GM19328 (cell line): Measurements from ENCODE around the gene HRC.
"Not testable (repeated sequence)": the region's sequence is repeated elsewhere in the genome, so short reads cannot be mapped to it uniquely, and the experiment has no call there.

Experiments used
- ATAC-seq: cut with Tn5 transposase; IDR thresholded peaks from one replicate; pipeline ENCODE4 v1.9.1; 2021; ENCODE audit warnings: mild to moderate bottlenecking, moderate library complexity; ENCODE audit not compliant: unreplicated experiment

HRC gene

DNA sequence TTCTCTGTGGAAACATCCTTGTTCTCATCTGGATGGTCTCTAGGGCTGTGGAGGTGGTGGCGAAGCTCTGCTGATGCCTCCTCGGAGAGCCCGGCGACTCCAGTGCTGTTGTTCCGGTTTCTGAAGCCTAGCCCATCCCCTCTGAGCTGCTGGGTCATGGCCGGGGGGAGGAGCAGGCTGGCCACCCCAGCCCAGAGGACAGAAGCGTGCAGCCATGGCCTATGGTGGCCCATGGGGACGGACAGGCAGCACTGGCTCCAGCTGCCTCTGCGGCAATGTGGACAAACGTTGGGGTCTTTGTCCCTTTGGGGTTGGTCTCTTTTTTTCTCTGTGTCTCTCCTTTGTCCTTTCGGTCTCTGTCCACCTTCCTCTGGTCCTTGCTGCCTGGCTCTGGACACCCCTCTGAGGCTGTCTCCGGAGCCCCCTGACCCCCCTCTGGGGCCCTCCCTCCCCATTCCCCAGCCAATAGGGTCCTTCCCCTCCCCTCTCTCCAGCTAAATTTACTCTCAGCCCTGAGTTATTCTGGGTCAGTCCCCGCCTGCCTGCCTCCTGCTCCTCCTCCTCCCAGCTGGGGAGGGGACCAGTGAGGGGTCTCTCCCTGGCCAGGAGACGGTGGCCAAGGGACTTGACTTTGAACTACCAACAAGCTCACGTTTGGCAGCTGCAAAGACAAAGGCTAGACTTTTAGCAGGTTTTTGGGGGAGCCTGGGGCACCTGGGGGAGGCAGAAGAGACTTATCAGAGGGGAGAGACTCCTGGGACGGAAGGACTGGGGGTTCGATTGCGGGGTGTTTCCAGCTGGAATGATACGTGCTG is at the start of gene HRC:
Gene HRC, minus strand, starts transcription at position 392 of the 815 bp plus-strand sequence. Its CDS starts 159 bp downstream, at position 233.
- no peak for ATAC-seq

DNA sequence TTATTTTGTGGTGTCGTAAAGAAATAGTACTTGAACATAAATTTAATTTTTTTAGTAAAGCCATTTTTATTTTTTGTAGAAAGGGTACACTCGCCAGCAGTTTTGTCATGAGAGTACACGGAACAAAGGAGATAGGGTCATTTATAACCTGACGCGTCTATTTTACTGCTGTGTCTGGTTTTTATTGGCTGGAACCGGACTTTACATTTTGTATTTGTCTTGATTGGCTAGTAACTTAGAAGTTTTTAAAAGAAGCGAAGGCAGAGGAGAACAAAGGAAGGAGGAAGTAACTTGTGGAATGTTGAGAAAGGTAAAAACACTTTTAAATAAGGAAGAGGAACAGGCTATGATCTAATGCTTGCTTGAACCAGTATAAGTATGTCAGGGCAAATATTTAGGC is 45.8 kb upstream of the HRC start:
- ATAC-seq: no peak

GRCh38 chr19:49200238-49200862 is 45.2 kb upstream of the HRC start:
- ATAC-seq: no peak

DNA sequence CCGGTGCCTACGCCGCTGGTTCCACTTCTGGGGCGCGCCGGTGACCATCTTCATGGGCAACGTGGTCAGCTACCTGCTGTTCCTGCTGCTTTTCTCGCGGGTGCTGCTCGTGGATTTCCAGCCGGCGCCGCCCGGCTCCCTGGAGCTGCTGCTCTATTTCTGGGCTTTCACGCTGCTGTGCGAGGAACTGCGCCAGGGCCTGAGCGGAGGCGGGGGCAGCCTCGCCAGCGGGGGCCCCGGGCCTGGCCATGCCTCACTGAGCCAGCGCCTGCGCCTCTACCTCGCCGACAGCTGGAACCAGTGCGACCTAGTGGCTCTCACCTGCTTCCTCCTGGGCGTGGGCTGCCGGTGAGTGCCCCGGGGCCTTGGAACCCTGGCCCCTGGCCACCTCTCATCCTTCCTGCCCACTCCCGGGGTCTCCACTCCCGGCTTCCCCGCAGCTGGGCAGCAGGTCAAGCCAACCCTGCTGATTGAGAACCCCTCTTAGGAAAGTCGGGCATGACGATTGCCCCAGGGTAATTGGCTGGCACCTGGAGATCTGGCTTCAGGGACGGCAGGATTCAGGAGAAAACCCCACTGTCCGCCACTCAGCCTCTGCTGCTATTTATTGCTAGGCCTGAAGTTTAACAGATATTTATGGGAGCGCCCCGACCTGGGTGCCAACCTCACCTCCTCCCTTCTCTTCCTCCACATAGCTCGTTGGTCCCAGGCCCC is 41.5 kb upstream of the HRC start:
- ATAC-seq: no peak

- no peak for ATAC-seq
Observed at GRCh38 chr19:49194408-49194807, 39.2 kb upstream of the HRC start.

DNA sequence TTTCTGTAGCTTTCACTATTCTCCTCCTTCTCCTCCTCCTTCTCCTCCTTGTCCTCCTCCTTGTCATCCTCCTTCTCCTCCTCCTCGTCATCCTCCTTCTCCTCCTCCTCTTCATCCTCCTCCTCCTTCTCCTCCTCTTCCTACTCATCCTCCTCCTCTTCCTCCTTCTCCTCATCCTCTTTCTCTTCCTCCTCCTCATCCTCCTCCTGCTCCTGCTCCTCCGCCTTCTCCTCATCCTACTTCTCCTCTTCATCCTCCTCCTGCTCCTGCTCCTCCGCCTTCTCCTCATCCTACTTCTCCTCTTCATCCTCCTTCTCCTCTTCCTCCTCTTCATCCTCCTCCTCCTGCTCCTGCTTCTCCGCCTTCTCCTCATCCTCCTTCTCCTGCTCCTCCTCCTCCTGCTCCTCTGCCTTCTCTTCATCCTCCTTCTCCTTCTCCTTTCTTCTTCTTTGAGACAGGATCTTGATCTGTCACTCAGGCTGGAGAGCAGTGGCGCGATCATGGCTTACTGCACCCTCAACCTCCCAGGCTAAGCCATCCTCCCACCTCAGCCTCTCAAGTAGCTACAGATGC is 38.7 kb upstream of the HRC start:
- no peak for ATAC-seq

GRCh38 chr19:49190781-49191180 is 35.6 kb upstream of the HRC start:
- no peak for ATAC-seq

DNA sequence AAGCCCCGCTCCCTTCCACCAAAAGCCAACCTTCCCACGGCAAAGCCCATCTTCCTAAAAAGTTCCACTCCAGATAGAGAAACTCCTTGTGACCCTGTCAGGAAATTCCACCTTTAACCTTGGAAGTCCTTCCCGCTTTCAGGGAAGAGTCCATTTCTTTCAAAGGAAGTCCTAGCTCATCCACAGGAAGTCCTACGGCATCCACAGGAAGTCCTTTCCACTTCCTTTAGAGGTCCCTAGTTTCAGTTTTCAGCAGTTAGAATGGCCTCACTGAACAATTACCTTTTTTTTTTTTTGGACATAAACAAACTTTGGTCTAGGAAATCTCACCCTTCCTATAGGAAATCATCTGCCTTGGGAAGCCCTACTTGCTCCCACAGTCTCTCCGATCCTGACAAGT is 34.1 kb upstream of the HRC start:
- no peak for ATAC-seq

GRCh38 chr19:49188626-49189200 is 33.5 kb upstream of the HRC start:
- no peak for ATAC-seq

DNA sequence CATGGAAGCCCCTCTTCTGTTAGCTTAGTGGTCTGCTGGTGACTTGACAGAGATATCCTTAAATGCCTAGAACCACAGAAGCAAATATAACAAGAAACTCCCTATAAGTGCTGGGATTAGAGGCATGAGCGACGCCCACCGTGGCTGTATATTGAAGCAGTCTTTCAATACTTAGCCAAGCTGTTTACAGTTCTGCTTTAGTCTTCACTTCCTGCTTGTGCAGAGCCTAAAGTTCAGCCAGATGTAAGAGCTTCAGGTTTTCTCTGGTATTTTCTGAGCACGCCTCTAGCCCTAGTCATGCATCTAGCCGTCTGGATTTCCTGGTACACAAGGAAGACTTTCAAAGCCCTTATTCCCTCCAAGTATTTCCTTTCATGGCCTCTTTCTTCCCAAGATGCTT is 30.9 kb upstream of the HRC start:
- no peak for ATAC-seq

DNA sequence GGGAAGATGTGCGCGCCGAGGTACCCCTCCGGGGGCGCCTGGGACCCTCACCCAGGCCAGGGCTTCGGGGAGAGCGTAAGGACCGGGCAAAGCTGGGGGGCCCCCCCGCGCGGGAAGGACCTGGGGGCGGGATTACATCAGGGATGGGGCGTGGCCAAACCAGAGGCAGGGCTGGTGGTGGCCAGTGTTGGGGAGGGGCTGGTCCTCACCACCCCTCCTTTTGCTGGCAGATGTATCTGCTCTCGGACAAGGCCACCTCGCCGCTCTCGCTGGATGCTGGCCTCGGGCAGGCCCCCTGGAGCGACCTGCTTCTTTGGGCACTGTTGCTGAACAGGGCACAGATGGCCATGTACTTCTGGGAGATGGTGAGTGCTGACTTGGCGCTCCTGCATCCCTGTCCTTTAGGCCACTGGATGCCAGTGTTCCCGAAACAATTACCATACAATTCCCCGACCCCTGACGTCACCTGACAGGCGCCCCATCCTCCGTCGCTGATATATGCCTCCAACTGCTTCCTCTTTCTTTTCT is 27.7 kb upstream of the HRC start:
- no peak for ATAC-seq

- ATAC-seq: not testable (repeated sequence)
Observed at GRCh38 chr19:49182010-49182847, 27.0 kb upstream of the HRC start.

DNA sequence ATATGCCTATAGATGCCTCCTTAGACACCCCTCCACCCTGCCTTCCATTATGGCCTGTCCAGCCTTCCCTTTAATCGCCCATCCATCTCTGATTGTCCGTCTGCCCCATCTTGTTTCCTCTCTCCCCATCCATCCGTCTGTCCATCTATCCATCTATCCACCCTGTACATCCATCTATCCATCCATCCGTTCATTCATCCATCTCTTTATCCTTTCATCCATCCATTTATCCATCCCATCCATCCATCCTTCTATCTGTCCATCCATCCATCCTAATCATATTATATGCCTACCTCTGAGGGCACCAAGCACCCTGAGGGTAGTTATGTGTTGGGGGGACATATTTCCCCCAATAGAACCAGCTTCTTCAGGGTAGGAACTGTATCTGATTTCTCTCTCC is 25.5 kb upstream of the HRC start:
- ATAC-seq: no peak

- ATAC-seq: no peak
Observed at GRCh38 chr19:49173198-49173597, 18.0 kb upstream of the HRC start.

DNA sequence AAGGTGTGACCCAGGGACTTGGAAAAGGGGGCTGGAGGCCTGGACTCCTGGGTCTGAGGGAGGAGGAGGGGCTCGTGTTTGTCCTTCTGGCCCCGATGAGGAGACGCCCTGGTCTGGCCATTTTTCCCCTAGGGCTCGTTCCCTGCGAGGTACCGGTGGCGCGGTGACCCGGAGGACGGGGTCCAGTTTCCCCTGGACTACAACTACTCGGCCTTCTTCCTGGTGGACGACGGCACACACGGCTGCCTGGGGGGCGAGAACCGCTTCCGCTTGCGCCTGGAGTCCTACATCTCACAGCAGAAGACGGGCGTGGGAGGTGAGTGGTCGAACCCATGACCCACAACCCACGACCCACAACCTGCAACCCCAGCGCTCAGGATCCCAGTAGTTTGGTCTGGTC is 13.2 kb upstream of the HRC start:
- no peak for ATAC-seq

DNA sequence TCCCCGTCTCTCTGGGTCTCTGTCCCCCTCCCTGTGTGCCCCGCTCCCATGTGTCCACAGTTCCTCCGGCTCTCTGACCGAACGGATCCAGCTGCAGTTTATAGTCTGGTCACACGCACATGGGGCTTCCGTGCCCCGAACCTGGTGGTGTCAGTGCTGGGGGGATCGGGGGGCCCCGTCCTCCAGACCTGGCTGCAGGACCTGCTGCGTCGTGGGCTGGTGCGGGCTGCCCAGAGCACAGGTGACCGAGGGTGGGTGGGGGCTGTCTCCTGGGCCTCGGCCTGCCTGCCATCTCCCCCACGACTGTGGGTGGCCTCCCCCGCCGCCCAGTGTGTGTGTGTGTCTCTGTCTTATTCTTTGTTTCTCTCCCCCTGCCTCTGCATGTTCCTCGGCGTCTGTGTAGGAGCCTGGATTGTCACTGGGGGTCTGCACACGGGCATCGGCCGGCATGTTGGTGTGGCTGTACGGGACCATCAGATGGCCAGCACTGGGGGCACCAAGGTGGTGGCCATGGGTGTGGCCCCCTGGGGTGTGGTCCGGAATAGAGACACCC is 12.7 kb upstream of the HRC start:
- ATAC-seq: no peak

GRCh38 chr19:49165865-49166301 is 10.7 kb upstream of the HRC start:
- ATAC-seq: no peak

DNA sequence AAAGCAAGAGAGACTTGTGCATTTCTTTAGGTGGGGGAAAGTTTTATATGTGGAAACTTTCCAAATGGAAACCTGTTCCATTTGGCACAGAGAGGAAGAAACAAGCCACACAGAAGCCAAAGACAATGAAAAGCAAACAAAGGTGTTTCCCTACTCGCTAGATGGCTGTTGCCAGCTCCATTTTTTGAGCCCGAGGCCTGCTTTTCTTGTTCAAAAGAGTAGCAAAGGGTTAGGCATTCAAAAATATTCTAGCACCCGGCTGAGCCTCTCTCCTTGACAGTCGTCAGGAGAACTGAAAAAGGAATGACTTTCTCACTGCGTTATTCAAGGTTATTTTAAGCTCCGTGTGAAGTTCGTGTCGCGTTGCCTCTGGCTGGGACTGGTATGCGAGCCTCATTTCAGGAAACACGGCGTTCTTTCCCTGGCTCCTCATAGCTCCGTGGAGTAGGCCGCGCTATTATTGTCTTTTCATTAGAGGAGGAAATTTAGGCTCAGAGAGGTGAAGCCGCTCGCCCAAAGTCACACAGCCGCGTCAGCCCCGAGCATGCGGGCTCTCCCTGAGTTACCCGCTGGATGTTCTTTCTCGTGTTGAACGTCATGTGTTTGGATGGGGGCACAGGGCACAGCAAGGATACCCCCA is 10.0 kb upstream of the HRC start:
- ATAC-seq: no peak

DNA sequence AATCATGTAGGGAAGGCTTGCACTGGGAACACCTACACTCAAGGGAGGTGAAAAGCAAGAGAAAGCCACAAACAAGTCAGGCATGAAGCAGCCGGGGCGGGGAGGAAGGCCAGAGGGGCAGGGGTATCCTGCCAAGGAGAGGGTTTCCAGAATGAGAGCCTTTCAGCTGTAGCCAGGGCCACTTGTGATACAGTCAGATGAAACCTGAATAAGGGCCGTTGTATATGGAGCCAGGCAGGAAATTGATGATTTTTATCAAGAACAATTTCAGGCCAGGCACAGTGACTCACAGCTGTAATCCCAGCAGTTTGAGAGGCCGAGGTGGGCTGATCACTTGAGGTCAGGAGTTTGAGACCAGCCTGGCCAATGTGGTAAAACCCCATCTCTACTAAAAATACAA is 6.8 kb upstream of the HRC start:
- no peak for ATAC-seq
